Retinal pigment epithelial cell (primary cell): ENCODE data around the gene ANKLE1.
"Not testable (repeated sequence)": the region's sequence is repeated elsewhere in the genome, so short reads cannot be mapped to it uniquely, and the experiment has no call there.

Source experiments
- DNase-seq: peaks from one replicate; pipeline ENCODE4 v3.0.0-alpha.2; 2010; ENCODE audit warnings: low read depth
- H3K4me3 ChIP-seq: 2 replicates; pipeline ENCODE4 v1.5.1; 2011; ENCODE audit warnings: mild to moderate bottlenecking, low read length, control low read depth, moderate library complexity
- CTCF ChIP-seq: conservative IDR thresholded peaks from 2 replicates; pipeline ENCODE4 v1.5.1; 2011; ENCODE audit warnings: low read depth, low read length, control low read depth, inconsistent platforms

The ANKLE1 gene

GRCh38 chr19:17268754-17269153, 12.9 kb upstream of the ANKLE1 start:
- no peak for DNase-seq
- no peak overlapping the region for H3K4me3 ChIP-seq
- no peak for TF ChIP-seq CTCF

GRCh38 chr19:17274892-17275291, 6.8 kb upstream of the ANKLE1 start:
- H3K4me3 ChIP-seq, DNase-seq: not testable (repeated sequence)

- no peak overlapping the region for H3K4me3 ChIP-seq
- no peak for TF ChIP-seq CTCF
- no peak for DNase-seq
Observed at GRCh38 chr19:17275441-17276175, 6.1 kb upstream of the ANKLE1 start.

- DNase-seq: no peak
- H3K4me3 ChIP-seq: no peak overlapping the region
- TF ChIP-seq CTCF: no peak
Observed at GRCh38 chr19:17279436-17279835, 2.3 kb upstream of the ANKLE1 start.

GRCh38 chr19:17282488-17283125, 906 bp downstream of the ANKLE1 start:
- no peak for DNase-seq
- TF ChIP-seq CTCF: peak; percentile 86
- H3K4me3 ChIP-seq: peak overlapping the region; percentile 14

GRCh38 chr19:17283504-17283996, 1.8 kb downstream of the ANKLE1 start:
- no peak for DNase-seq
- no peak overlapping the region for H3K4me3 ChIP-seq
- TF ChIP-seq CTCF: no peak

- DNase-seq: no peak
- no peak for TF ChIP-seq CTCF
Observed at GRCh38 chr19:17285415-17286135, 3.9 kb downstream of the ANKLE1 start.

More at GRCh38 chr19:17285415-17286135, 3.9 kb downstream of the ANKLE1 start:
- no peak overlapping the region for H3K4me3 ChIP-seq
